ENCODE measurements around the gene IDH2.
A peak's percentile ranks its signal among the peaks of the same experiment; 100 is the strongest.
"Not testable (repeated sequence)": the region's sequence is repeated elsewhere in the genome, so short reads cannot be mapped to it uniquely, and the experiment has no call there.

Gene IDH2

DNA sequence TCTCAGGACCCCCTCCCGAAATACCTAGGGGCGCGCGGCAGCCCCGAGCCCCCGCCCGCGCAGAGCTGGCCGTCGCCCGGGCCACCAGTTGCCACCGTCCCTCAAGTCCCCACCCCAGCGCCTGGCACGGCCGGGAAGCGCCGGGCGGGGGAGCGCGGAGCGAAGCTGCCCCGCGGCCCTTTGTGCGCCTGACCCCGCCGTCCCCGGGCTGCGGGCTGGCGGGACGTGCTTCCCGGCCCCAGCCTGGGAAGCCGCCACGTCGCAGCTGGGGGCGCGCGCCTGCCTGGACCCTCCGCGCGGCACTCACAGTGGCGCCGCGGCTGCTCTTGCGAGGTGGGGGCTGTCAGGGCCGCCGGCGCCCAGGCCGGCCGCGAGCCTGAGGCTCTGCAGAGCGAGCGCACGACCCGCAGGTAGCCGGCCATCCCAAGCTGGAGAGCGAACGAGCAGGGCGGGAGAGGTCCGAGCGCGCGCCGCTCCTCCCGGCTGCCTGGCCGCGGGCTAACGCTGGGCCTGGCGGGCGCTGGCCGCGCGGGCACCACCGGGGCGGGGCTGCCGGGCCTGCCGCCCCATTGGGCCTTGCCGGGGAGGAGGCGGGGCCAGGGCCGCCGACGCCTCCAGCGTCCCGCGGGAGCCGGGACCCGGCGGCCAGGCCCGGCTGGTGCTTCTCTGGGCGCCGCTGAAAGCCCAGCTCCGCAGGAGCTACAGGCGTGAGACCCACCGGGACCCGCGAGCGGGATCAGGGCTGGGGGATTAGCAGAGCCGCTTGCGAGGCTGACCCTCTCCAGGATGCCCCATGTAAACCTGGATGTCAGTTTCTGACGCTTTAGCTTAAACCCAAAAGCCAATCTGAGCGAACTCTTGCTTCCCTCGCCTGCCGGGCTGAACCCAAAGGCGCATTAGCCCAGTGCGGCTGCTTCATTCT, at the start of gene IDH2:
Gene IDH2, minus strand, starts transcription at position 500 of the 922 bp plus-strand sequence. Its CDS starts 78 bp downstream, at position 422.
- TF ChIP-seq ZNF274 (IDR thresholded peaks at IDR 0.05; ENCODE audit: low read depth, low read length), result no peak

DNA sequence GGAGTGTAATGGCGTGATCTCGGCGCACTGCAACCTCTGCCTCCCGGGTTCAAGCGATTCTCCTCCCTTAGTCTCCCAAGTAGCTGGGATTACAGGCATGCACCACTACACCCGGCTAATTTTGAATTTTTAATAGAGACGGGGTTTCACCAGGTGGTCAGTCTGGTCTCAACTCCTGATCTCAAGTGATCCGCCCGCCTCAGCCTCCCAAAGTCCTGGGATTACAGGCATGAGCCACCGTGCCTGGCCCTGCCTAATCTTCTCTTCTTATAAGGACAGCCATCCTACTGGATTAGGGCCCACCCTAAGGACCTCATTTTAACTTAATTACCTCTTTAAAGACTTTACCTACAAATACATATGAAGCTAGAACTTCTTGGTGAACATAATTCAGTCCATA, 48.3 kb upstream of the IDH2 start:
- H3K4me3 ChIP-seq (ENCODE audit: low read length), result not testable (repeated sequence)

More for the DNA sequence above, at the start of gene IDH2:
- peak within 1 kb of the TSS; percentile 90 for H3K4me3 ChIP-seq (ENCODE audit: low read length)

- H3K4me3 ChIP-seq (ENCODE audit: low read length), result no peak overlapping the region
- no peak for TF ChIP-seq ZNF274 (IDR thresholded peaks at IDR 0.05; ENCODE audit: low read depth, low read length)
These were observed 47.5 kb upstream of the IDH2 start for GRCh38 chr15:90149609-90150340.

GRCh38 chr15:90146198-90146761, 44.0 kb upstream of the IDH2 start:
- not testable (repeated sequence) for H3K4me3 ChIP-seq (ENCODE audit: low read length)

- TF ChIP-seq ZNF274 (IDR thresholded peaks at IDR 0.05; ENCODE audit: low read depth, low read length), result no peak
- H3K4me3 ChIP-seq (ENCODE audit: low read length), result no peak overlapping the region
These were observed 43.5 kb upstream of the IDH2 start for GRCh38 chr15:90145761-90146160.

DNA sequence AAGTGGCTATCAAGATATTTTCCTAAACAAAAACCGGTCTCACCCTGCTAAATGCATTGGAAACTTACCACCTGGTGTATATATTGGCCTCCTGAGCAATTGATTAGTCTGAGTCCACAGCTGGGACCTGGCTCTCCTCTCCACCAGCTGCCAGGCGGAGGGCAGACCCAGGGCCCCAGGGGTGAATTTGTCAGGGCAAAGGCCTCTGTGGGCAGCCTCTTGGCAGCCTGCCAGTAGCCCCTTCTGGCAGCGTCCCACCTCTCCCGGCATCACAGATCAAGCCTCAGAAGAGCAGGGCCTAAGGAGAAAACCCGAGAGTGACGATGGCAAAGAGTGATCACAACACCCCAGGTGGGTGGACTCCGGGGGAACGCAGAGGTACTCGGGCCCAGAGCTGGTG, 43.0 kb upstream of the IDH2 start:
- no peak overlapping the region for H3K4me3 ChIP-seq (ENCODE audit: low read length)
- TF ChIP-seq ZNF274 (IDR thresholded peaks at IDR 0.05; ENCODE audit: low read depth, low read length), result no peak

GRCh38 chr15:90143166-90143655, 40.9 kb upstream of the IDH2 start:
- H3K4me3 ChIP-seq (ENCODE audit: low read length), result no peak overlapping the region
- TF ChIP-seq ZNF274 (IDR thresholded peaks at IDR 0.05; ENCODE audit: low read depth, low read length), result no peak

DNA sequence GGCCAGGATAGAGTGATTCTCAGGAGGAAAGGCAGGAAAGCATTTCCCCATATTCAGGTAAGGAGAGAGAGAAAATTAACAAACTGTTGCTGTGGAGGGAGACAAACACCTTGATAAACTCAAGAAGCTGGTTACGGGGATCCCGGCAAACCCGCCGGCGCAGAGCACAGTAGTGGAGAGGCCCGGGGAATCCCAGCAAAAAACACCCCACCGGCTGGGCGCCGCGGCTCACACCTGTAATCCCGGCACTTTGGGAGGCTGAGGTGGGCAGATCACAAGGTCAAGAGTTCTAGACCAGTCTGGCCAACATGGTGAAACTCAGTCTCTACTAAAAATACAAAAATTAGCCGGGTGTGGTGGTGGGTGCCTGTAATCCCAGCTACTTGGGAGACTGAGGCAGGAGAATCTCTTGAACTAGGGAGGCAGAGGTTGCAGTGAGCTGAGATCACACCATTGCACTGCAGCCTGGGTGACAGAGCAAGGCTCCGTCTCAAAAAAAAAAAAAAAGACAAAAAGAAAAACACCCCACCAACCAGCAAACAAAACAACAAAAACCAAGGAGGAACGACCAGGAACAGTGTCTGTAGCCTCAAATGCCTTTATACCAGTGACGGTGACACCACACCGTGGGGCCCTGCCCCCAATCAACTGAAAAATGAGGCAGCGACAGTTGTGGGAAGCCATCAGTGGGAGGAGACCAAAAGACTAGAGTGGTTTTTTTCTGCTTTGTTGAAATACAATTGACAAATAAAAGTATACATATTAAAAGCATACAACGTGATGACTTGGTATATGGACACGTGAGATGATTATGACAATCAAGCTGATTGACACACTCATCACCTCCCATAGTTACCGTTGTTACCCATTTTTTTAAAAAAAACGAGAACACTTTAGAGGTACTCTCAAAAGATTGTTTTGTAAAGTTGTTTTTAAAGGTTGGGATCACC, 40.2 kb upstream of the IDH2 start:
- no peak for TF ChIP-seq ZNF274 (IDR thresholded peaks at IDR 0.05; ENCODE audit: low read depth, low read length)

DNA sequence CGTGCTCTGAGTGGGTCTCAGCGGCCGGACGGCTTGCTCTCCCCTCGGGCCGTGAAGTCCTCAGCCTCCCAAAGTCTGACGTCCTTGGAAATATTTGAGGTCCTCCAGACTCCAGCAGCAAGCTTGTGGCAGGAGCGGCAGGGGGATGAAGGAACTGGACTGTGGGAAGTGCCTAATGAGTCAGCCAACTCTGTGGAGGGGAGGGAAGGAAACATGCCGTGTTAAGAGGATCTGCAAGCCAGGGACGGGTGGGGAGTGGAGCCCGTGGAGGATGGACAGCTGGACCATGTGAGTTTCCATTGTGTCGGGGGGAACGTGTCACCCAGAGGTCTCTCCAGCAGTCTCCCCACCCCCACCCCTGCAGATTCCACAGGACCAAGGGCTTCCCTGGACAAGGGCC, 39.4 kb upstream of the IDH2 start:
- no peak overlapping the region for H3K4me3 ChIP-seq (ENCODE audit: low read length)
- no peak for TF ChIP-seq ZNF274 (IDR thresholded peaks at IDR 0.05; ENCODE audit: low read depth, low read length)

More for the DNA sequence above, 40.2 kb upstream of the IDH2 start:
- no peak overlapping the region for H3K4me3 ChIP-seq (ENCODE audit: low read length)

GRCh38 chr15:90139549-90139948, 37.3 kb upstream of the IDH2 start:
- H3K4me3 ChIP-seq (ENCODE audit: low read length), result not testable (repeated sequence)

DNA sequence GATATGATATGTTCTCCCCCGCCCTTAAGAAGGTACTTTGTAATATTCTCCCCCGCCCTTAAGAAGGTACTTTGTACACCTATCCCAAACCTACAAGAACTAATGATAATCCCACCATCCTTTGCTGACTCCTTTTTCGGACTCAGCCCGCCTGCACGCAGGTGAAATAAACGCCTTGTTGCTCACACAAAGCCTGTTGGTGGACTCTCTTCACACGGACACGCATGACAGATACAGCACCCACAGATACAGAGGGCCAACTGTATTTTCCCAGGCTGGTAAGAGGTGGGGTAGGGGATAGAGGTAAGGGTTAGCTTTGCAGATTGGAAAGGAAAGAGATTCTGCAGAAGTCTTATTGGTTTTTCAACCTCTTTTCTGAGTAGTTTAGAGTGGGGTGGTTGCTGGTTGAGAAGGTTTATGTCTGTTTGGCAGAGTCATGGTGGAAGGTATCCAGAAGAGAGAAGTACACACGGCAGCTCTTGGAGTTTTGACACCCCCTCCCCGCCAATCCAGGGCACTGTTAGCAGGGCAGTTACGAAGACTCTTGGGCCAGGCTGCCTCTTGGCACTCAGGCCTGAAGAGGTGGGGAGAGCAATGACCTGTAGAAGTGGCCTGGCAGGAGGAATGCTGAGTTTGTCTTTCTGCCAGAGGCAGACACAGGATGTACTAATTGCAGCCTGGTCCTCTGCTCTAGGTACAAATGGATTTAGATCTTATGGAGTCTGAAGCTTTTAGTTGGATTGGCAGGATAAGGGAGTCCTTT, 36.0 kb upstream of the IDH2 start:
- H3K4me3 ChIP-seq (ENCODE audit: low read length), result no peak overlapping the region
- TF ChIP-seq ZNF274 (IDR thresholded peaks at IDR 0.05; ENCODE audit: low read depth, low read length), result no peak

GRCh38 chr15:90132437-90132836, 30.2 kb upstream of the IDH2 start:
- no peak overlapping the region for H3K4me3 ChIP-seq (ENCODE audit: low read length)
- TF ChIP-seq ZNF274 (IDR thresholded peaks at IDR 0.05; ENCODE audit: low read depth, low read length), result no peak

GRCh38 chr15:90131848-90132247, 29.6 kb upstream of the IDH2 start:
- no peak for TF ChIP-seq ZNF274 (IDR thresholded peaks at IDR 0.05; ENCODE audit: low read depth, low read length)
- no peak overlapping the region for H3K4me3 ChIP-seq (ENCODE audit: low read length)

Measured in GM08714 (cell line).